NB4 (cell line): Measurements from ENCODE around the gene PEMT.

Experiments
- DNase-seq: peaks from one replicate; pipeline ENCODE4 v3.0.0; 2010; ENCODE audit warnings: low read depth
- H3K4me3 ChIP-seq: one replicate; pipeline ENCODE4 v1.5.1; 2011; ENCODE audit warnings: mild to moderate bottlenecking, low read depth, low read length, moderate library complexity
- MYC ChIP-seq: IDR thresholded peaks from 2 replicates; pipeline ENCODE4 v1.6.1; 2011; ENCODE audit warnings: low read depth, low read length
- POLR2A ChIP-seq: IDR thresholded peaks from 2 replicates; pipeline ENCODE4 v1.6.1; 2011; ENCODE audit warnings: mild to moderate bottlenecking; ENCODE audit not compliant: insufficient read length; ENCODE audit errors: extremely low read depth
- TF ChIP-seq, protein P1 (sequence below): IDR thresholded peaks from 2 replicates; pipeline ENCODE4 v1.6.1; 2011; ENCODE audit warnings: low read depth, low read length
- TF ChIP-seq, protein P2 (sequence below): IDR thresholded peaks from one replicate; pipeline ENCODE4 v1.5.1; 2012; ENCODE audit warnings: low read depth, low read length

The PEMT gene

DNA sequence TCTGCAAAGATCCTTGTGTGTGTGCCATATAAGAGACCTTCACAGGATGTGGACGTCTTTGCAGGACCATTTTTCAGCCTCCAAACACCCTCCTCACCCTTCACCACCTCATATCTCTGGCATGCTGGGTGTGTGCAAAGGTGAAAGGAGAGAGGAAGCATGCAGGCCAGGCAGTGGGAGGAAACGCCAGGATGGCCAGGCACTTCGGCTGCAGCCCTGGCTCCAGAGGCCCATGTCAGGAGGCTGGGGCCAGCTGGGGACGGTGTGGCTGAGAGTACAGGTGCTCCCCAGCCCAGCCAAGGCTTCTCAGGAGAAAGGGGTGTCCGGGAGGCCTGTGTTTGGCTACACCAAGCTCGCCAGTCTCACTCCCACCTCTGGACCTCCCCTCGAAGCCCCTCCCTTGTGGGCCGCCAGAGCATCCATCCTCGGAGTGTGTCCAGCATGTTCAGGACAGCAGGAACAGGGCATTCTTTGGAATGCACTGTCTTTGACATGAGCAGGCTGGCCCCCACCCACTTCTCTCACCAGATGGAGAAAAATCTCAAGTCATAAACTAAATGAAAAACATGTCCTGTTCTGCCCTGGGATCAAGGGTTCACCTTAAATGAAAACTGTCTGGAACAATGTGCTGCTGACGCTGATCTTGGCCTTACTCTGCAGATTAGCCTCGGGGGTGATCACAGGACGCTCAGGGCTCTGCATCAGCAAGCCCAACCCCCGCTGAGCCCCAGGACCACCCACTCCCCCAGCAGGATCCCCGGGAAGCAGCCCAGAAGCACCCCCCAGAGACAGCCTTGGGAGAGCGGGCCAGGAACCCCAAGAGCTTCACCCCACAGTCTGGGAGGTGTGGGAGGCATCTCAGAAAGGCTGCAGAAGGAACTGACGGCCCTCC, 15.9 kb downstream of the PEMT start:
- no peak overlapping the region for H3K4me3 ChIP-seq
- TF ChIP-seq, protein P1, sequence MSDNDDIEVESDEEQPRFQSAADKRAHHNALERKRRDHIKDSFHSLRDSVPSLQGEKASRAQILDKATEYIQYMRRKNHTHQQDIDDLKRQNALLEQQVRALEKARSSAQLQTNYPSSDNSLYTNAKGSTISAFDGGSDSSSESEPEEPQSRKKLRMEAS = no peak
- TF ChIP-seq MYC (no peak), POLR2A (no peak)
- TF ChIP-seq, protein P2, sequence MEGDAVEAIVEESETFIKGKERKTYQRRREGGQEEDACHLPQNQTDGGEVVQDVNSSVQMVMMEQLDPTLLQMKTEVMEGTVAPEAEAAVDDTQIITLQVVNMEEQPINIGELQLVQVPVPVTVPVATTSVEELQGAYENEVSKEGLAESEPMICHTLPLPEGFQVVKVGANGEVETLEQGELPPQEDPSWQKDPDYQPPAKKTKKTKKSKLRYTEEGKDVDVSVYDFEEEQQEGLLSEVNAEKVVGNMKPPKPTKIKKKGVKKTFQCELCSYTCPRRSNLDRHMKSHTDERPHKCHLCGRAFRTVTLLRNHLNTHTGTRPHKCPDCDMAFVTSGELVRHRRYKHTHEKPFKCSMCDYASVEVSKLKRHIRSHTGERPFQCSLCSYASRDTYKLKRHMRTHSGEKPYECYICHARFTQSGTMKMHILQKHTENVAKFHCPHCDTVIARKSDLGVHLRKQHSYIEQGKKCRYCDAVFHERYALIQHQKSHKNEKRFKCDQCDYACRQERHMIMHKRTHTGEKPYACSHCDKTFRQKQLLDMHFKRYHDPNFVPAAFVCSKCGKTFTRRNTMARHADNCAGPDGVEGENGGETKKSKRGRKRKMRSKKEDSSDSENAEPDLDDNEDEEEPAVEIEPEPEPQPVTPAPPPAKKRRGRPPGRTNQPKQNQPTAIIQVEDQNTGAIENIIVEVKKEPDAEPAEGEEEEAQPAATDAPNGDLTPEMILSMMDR = no peak
- no peak for DNase-seq

DNA sequence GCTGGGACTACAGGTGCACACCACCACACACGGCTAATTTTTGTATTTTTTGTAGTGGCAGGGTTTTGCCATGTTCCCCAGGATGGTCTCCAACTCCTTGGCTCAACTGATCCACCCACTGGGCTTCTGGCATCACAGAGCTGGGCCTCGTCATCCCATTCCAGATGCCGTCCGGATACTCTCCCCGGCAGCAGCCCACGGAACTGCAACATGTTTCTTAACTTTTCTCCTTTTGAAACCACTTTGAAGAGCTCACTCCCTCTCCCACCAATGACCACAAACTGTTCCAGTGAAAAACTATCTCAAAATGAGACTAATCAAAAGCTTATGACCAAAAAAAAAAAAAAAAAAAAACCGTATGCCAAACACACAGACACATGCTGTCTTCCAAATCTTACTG, 17.6 kb downstream of the PEMT start:
- TF ChIP-seq, protein P2 = no peak
- TF ChIP-seq MYC (no peak), POLR2A (no peak)
- TF ChIP-seq, protein P1 = no peak
- no peak for DNase-seq
- H3K4me3 ChIP-seq = no peak overlapping the region

DNA sequence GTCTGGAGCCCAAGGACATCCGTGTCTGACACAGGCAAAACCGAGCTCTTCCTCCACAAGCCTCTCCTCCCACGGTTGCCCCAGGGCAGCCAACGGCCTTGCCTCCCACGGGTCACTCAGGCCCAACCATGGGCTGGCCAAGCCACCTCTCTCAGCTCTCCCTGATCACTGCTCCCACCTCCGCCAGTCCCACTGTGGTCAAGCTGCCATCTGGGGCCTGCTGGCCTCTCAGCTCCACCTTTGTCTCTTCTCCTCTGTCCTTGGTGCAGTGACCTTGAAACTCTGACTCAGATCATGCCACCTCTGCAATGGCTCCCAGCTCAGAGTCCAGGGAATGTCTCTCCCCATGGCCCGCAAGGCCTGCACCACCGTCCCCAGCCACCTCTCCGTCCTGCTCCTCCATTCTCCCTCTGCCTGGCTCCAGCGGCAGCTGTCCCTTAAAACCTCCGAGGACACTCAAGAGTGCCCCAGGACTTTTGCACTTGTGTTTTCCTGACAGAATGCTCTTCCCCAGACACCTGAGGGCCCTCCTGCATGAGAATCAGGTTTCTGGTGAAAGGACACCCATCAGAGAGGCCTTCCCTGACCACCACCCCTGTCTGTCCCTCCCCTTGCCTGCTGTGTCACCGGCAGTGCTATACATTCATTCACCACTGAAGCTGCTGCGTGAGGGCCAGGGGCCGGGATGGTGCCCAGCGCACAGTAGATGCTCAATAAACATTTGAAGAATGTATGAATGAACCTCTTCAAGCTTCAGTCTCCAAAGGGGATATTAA, 19.3 kb downstream of the PEMT start:
- no peak overlapping the region for H3K4me3 ChIP-seq
- TF ChIP-seq, protein P1 = no peak
- TF ChIP-seq, protein P2 = no peak
- TF ChIP-seq MYC (no peak), POLR2A (no peak)
- DNase-seq = peak; percentile 44

DNA sequence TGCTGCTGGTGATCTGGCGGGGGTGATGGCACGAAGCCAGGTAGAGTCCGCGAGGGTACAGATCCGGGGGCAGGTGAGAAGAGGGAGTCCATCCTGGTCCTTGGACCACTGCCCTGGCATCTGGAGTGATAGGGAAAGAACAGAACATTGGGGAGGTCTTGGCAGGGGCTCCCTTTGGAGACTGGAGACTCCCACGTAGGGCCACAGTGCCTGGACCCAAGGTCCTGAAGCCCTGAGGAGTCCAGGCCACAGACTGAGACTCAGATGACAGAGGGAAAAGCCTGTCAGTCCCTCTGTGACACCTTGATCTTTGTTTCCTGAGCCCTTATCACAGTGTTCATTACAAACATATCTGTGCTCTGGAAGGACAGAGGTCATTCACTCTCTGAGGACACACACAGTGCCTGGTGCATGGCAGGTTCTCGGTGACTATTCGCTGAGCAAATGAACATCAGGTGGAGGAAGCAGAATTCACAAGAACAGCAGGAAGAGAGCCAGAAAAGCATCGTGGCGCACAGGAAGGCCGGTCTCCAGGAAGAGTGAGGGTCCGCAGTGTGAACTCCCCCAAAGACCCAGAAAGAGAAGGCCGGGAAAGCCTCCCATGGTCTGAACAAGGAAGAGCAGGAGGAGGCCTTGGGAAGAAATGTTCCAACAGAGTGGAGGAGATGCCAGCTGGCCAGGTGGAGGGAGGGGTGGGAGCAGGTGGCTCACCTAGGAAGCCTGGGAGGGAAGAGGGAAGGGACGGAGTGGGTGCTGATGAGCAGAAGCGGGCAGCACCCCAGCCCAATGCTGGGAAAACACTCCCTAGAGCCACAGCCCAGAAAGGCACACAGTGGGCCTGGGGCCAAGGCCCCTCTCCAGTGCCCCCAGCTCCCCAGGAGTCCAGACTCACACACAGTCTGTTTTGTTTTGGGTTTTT, 20.5 kb downstream of the PEMT start:
- no peak overlapping the region for H3K4me3 ChIP-seq
- TF ChIP-seq MYC (no peak), POLR2A (no peak)
- TF ChIP-seq, protein P1 = no peak
- TF ChIP-seq, protein P2 = no peak
- DNase-seq = no peak

DNA sequence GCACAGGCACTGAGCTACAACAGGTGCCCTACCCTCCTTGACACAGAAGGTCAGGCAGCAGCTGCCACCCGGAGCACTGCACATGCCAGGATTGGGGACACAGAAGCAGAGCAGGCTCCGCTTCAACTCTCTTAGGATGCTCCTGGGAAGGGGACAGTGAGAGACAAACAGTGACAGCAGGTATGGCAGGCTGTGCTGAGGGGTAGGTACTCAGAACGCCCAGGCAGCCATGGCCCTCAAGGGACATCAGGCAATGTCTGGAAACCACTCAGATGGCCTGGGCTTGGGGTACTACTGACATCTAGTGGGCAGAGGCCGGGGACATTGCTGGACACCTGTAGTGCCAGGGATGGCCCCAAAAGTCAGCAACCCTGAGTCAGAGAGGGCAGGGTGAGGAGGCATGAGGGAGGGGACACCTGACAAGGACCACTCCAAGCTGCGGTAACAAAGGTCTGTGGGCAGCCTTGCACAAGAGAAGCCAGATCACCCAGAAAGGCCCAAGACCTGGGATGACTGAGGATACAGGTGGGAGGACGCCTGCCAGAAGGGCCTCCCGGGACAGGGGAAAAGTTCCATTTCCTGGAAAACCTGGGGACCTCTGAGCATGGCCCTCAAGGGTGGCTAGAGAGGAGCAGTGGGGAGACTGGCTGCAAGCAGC, 21.2 kb downstream of the PEMT start:
- peak; percentile 61 for DNase-seq
- TF ChIP-seq, protein P2 = peak; percentile 59
- TF ChIP-seq POLR2A (no peak), MYC (no peak)
- TF ChIP-seq, protein P1 = no peak
- H3K4me3 ChIP-seq = no peak overlapping the region
